ENCODE measurements around the gene ADNP2.

The ADNP2 gene

GRCh38 chr18:80172056-80172455 lies 63.0 kb downstream of the ADNP2 start:
- DNase-seq (ENCODE audit: low read depth) = no peak

- no peak for DNase-seq (ENCODE audit: low read depth)
Measured at GRCh38 chr18:80173060-80173459, 64.0 kb downstream of the ADNP2 start.

GRCh38 chr18:80175451-80176204 lies 66.6 kb downstream of the ADNP2 start:
- DNase-seq (ENCODE audit: low read depth) = peak; percentile 20

GRCh38 chr18:80176334-80177073 lies 67.4 kb downstream of the ADNP2 start:
- no peak for DNase-seq (ENCODE audit: low read depth)

GRCh38 chr18:80177128-80177527 lies 68.1 kb downstream of the ADNP2 start:
- no peak for DNase-seq (ENCODE audit: low read depth)

- DNase-seq (ENCODE audit: low read depth) = no peak
Measured at GRCh38 chr18:80178935-80179818, 70.1 kb downstream of the ADNP2 start.

- DNase-seq (ENCODE audit: low read depth) = no peak
Measured at GRCh38 chr18:80179857-80180558, 70.9 kb downstream of the ADNP2 start.

GRCh38 chr18:80180778-80181564 lies 71.9 kb downstream of the ADNP2 start:
- no peak for DNase-seq (ENCODE audit: low read depth)

- DNase-seq (ENCODE audit: low read depth) = no peak
Measured at GRCh38 chr18:80181642-80182461, 72.8 kb downstream of the ADNP2 start.

- DNase-seq (ENCODE audit: low read depth) = no peak
Measured at GRCh38 chr18:80182855-80183254, 73.8 kb downstream of the ADNP2 start.

GRCh38 chr18:80183273-80184050 lies 74.4 kb downstream of the ADNP2 start:
- no peak for DNase-seq (ENCODE audit: low read depth)

- no peak for DNase-seq (ENCODE audit: low read depth)
Measured at GRCh38 chr18:80184243-80184772, 75.2 kb downstream of the ADNP2 start.

GRCh38 chr18:80185545-80185944 lies 76.5 kb downstream of the ADNP2 start:
- DNase-seq (ENCODE audit: low read depth) = no peak

- DNase-seq (ENCODE audit: low read depth) = no peak
Measured at GRCh38 chr18:80187956-80188642, 79.0 kb downstream of the ADNP2 start.

GRCh38 chr18:80188643-80189530 lies 79.8 kb downstream of the ADNP2 start:
- no peak for DNase-seq (ENCODE audit: low read depth)

- DNase-seq (ENCODE audit: low read depth) = no peak
Measured at GRCh38 chr18:80189531-80189865, 80.4 kb downstream of the ADNP2 start.

Data from activated T-cell treated with anti-CD3 and anti-CD28 coated beads for 48 hours (primary cell).